Measurements from ENCODE around the gene HNRNPDL. TPM values are rescaled to one million over a fixed set of nuclear protein-coding genes. Genes with fewer than 3 reads are reported as not detected.

The HNRNPDL gene
- total and polyA plus RNA-seq, 2 of the 4 experiments (the other 2 are of a cell fraction) = 52.9 to 276 TPM

GRCh38 chr4:82458729-82459128 lies 28.5 kb upstream of the HNRNPDL start:
- DNase-seq = no peak
- CTCF ChIA-PET = no interaction called here
- H3K27ac ChIP-seq (ENCODE audit: insufficient read depth, low read length) = no peak overlapping the region
- H3K18ac ChIP-seq (ENCODE audit: low read depth, low read length) = no peak overlapping the region
- no peak overlapping the region for H3K23ac ChIP-seq (ENCODE audit: low read depth, low read length)
- no peak overlapping the region for H2BK120ac ChIP-seq (ENCODE audit: low read depth, low read length)
- H3K4me3 ChIP-seq (ENCODE audit: insufficient read depth, low read depth, low read length) = no peak overlapping the region
- H2BK15ac ChIP-seq (ENCODE audit: low read depth, low read length) = no peak overlapping the region
- intact Hi-C loops (cut with micrococcal nuclease) = no loop called here
- no CpG with 5 or more reads among the region's 2 CpGs for WGBS, 2 experiments (ENCODE audit: extremely low coverage in 2 of 2, insufficient read length in 1 of 2)
- no peak for ATAC-seq (ENCODE audit: low read depth)
- H3K9me1 ChIP-seq (ENCODE audit: insufficient read depth, low read length) = no peaks in the 10 kb centered on the region; the same call in 1 of the 2 replicates
- no peak overlapping the region for H3K4me2 ChIP-seq (ENCODE audit: low read depth, low read length)
- no peak overlapping the region for H3K56ac ChIP-seq (ENCODE audit: extremely low read depth, insufficient read depth, low read length)
- no peak overlapping the region for H2AK9ac ChIP-seq (replicated peaks; ENCODE audit: low read depth, low read length, poor library complexity)
- H3K4me1 ChIP-seq (ENCODE audit: control insufficient read depth, insufficient read depth, low read length) = no peaks in the 10 kb centered on the region
- in situ Hi-C loops (cut with MboI; ENCODE audit: low sequenced_read_pairs) = no loop called here
- peaks cover 3 to 8% of the 10 kb centered on the region in 2 experiments; a peak in 3 of 4 replicates for H3K79me1 ChIP-seq (ENCODE audit: low read depth in 1 of 2, low read length in 2 of 2)
- H3K14ac ChIP-seq (replicated peaks; ENCODE audit: low read depth, low read length) = no peak overlapping the region
- H2AFZ ChIP-seq (replicated peaks; ENCODE audit: low read length, poor library complexity) = no peak overlapping the region
- no peak overlapping the region for H2BK20ac ChIP-seq (ENCODE audit: low read depth, low read length)
- dilution Hi-C loops (cut with HindIII; ENCODE audit: low sequenced_read_pairs, unreplicated experiment) = no loop called here
- TF ChIP-seq CEBPB (IDR thresholded peaks at IDR 0.05; ENCODE audit: low read depth, low read length) = no peak
- no peak for TF ChIP-seq BHLHE40 (IDR thresholded peaks at IDR 0.05; ENCODE audit: low read depth, low read length)
- no peak for TF ChIP-seq RCOR1 (IDR thresholded peaks at IDR 0.05; ENCODE audit: insufficient replicate concordance, low read length)
- no peak for TF ChIP-seq CHD1 (IDR thresholded peaks at IDR 0.05; ENCODE audit: low read depth, low read length)
- no peak for TF ChIP-seq RAD21 (IDR thresholded peaks at IDR 0.05; ENCODE audit: low read length)
- H4K8ac ChIP-seq (ENCODE audit: low read depth in 2 of 2, low read length in 2 of 2) = no peak overlapping the region
- no peak overlapping the region for H3K4ac ChIP-seq (ENCODE audit: low read depth, low read length)
- H2AK5ac ChIP-seq (ENCODE audit: low read depth, low read length) = no peak overlapping the region
- H4K5ac ChIP-seq (ENCODE audit: low read depth, low read length) = no peak overlapping the region
- no peaks in the 10 kb centered on the region for H3K9me3 ChIP-seq (ENCODE audit: control insufficient read depth, insufficient read depth, low read length)
- H2BK5ac ChIP-seq (ENCODE audit: low read depth, low read length, poor library complexity, severe bottlenecking) = no peak overlapping the region
- BruUV-seq (replicated peaks) = no TSS peak
- H3K36me3 ChIP-seq (ENCODE audit: control insufficient read depth, insufficient read depth, low read length) = peaks cover 15% of the 10 kb centered on the region
- no peak overlapping the region for H3K9ac ChIP-seq (ENCODE audit: low read depth, low read length)
- H3K27me3 ChIP-seq (ENCODE audit: control insufficient read depth, insufficient read depth, low read length) = no peaks in the 10 kb centered on the region
- H4K20me1 ChIP-seq (ENCODE audit: insufficient read depth, low read length) = no peaks in the 10 kb centered on the region
- H4K91ac ChIP-seq (ENCODE audit: insufficient read depth, low read depth, low read length) = no peak overlapping the region
- POLR2A ChIA-PET (ENCODE audit: unreplicated experiment) = no interaction called here

Measured in IMR-90 (cell line).